ENCODE measurements around the gene TFEC.
"Not testable (repeated sequence)": the region's sequence is repeated elsewhere in the genome, so short reads cannot be mapped to it uniquely, and the experiment has no call there.

Gene TFEC

GRCh38 chr7:115929736-115930135, 100.8 kb downstream of the TFEC start:
- DNase-seq (ENCODE audit: low spot score) = not testable (repeated sequence)

GRCh38 chr7:115924411-115924810, 106.2 kb downstream of the TFEC start:
- no peak for DNase-seq (ENCODE audit: low spot score)

- no peak for DNase-seq (ENCODE audit: low spot score)
These were observed 110.2 kb downstream of the TFEC start for GRCh38 chr7:115920367-115920766.

- no peak for DNase-seq (ENCODE audit: low spot score)
These were observed 115.6 kb downstream of the TFEC start for GRCh38 chr7:115914951-115915350.

GRCh38 chr7:115911465-115911864, 119.1 kb downstream of the TFEC start:
- DNase-seq (ENCODE audit: low spot score) = no peak

GRCh38 chr7:115910541-115911164, 119.9 kb downstream of the TFEC start:
- no peak for DNase-seq (ENCODE audit: low spot score)

- DNase-seq (ENCODE audit: low spot score) = no peak
These were observed 123.8 kb downstream of the TFEC start for GRCh38 chr7:115906731-115907130.

GRCh38 chr7:115889669-115889984, 140.9 kb downstream of the TFEC start:
- no peak for DNase-seq (ENCODE audit: low spot score)

GRCh38 chr7:115888981-115889668, 141.4 kb downstream of the TFEC start:
- no peak for DNase-seq (ENCODE audit: low spot score)

GRCh38 chr7:115885550-115885949, 145.0 kb downstream of the TFEC start:
- no peak for DNase-seq (ENCODE audit: low spot score)

Measured in HuH-7.5 (cell line).